Occipital lobe (tissue), 2 donors: ENCODE data around the gene LCORL. TPM values are rescaled to one million over a fixed set of nuclear protein-coding genes. Genes with fewer than 3 reads are reported as not detected.
"Not testable (repeated sequence)": the region's sequence is repeated elsewhere in the genome, so short reads cannot be mapped to it uniquely, and the experiment has no call there.

Experiments used
- DNase-seq: peaks from one replicate; lab custom pipeline; 2025; lab: John Stamatoyannopoulos, UW
- total RNA-seq: library from RNA; depleted of rRNA; stranded (reverse); fragments of >200 nt; gene quantifications from one replicate; pipeline ENCODE4 v1.2.3, GENCODE V29; 2014

The LCORL gene
- 71.4 TPM for total RNA-seq

GRCh38 chr4:18021720-18022571 is at the start of gene LCORL:
Gene LCORL (minus strand): TSS chr4:18021755. CDS start chr4:18021751, 4 bp downstream.
- DNase-seq: peak; percentile 92

- DNase-seq: no peak
Measured at GRCh38 chr4:18069810-18070209, 48.3 kb upstream of the LCORL start.

GRCh38 chr4:18067031-18067430 is 45.5 kb upstream of the LCORL start:
- DNase-seq: no peak

- no peak for DNase-seq
Measured at GRCh38 chr4:18063079-18063478, 41.5 kb upstream of the LCORL start.

- DNase-seq: no peak
Measured at GRCh38 chr4:18057821-18058533, 36.4 kb upstream of the LCORL start.

GRCh38 chr4:18056030-18056429 is 34.5 kb upstream of the LCORL start:
- DNase-seq: no peak

- DNase-seq: no peak
Measured at GRCh38 chr4:18052158-18052557, 30.6 kb upstream of the LCORL start.

- DNase-seq: no peak
Measured at GRCh38 chr4:18051281-18051680, 29.7 kb upstream of the LCORL start.

- no peak for DNase-seq
Measured at GRCh38 chr4:18050448-18050847, 28.9 kb upstream of the LCORL start.

- DNase-seq: no peak
Measured at GRCh38 chr4:18049446-18049845, 27.9 kb upstream of the LCORL start.

GRCh38 chr4:18042754-18043153 is 21.2 kb upstream of the LCORL start:
- DNase-seq: no peak

GRCh38 chr4:18042012-18042411 is 20.5 kb upstream of the LCORL start:
- DNase-seq: no peak

GRCh38 chr4:18041114-18041513 is 19.6 kb upstream of the LCORL start:
- no peak for DNase-seq

GRCh38 chr4:18039113-18039512 is 17.6 kb upstream of the LCORL start:
- DNase-seq: no peak

GRCh38 chr4:18036369-18036768 is 14.8 kb upstream of the LCORL start:
- DNase-seq: not testable (repeated sequence)

GRCh38 chr4:18034099-18034498 is 12.5 kb upstream of the LCORL start:
- DNase-seq: no peak

GRCh38 chr4:18033111-18034085 is 11.8 kb upstream of the LCORL start:
- DNase-seq: no peak

- DNase-seq: no peak
Measured at GRCh38 chr4:18025288-18025687, 3.7 kb upstream of the LCORL start.

- no peak for DNase-seq
Measured at GRCh38 chr4:18022572-18023050, 1.1 kb upstream of the LCORL start.

GRCh38 chr4:18021470-18021719 is 160 bp downstream of the LCORL start:
- no peak for DNase-seq

GRCh38 chr4:18020671-18021469 is 685 bp downstream of the LCORL start:
- peak; percentile 47 for DNase-seq
